Loucy (cell line): Measurements from ENCODE around the gene TRAPPC13.

Experiments
- H2AFZ ChIP-seq: fragments of 200-600 bp; sonication (generic); 2 replicates; pipeline ENCODE4 v1.6.0; 2016; ENCODE audit warnings: antibody characterized with exemption, mild to moderate bottlenecking, low read length, moderate library complexity
- H3F3A ChIP-seq: fragments of 200-600 bp; 2 replicates; pipeline ENCODE4 v1.6.0; 2016; ENCODE audit warnings: antibody characterized with exemption, low read depth, mild to moderate bottlenecking
- H3K27me3 ChIP-seq: fragments of 200-600 bp; sonication (generic); 2 replicates; pipeline ENCODE4 v1.6.1; 2014; ENCODE audit warnings: low read length, mild to moderate bottlenecking; ENCODE audit not compliant: insufficient read depth, poor library complexity, severe bottlenecking
- H3K36me3 ChIP-seq: fragments of 200-600 bp; sonication (generic); 2 replicates; pipeline ENCODE4 v1.6.1; 2016; ENCODE audit warnings: low read length; ENCODE audit not compliant: insufficient read depth
- H3K4me1 ChIP-seq: fragments of 200-600 bp; sonication (generic); 2 replicates; pipeline ENCODE4 v1.5.1; 2014; ENCODE audit warnings: low read length, mild to moderate bottlenecking; ENCODE audit not compliant: insufficient read depth, poor library complexity, severe bottlenecking
- H3K4me2 ChIP-seq: fragments of 200-600 bp; sonication (generic); 2 replicates; pipeline ENCODE4 v1.6.0; 2014; ENCODE audit warnings: antibody characterized with exemption, low read length, low read depth, mild to moderate bottlenecking; ENCODE audit not compliant: poor library complexity, severe bottlenecking
- H3K4me3 ChIP-seq: fragments of 200-600 bp; sonication (generic); 2 replicates; pipeline ENCODE4 v1.5.1; 2014; ENCODE audit warnings: low read length, mild to moderate bottlenecking, mixed read lengths; ENCODE audit not compliant: poor library complexity, severe bottlenecking
- H3K79me2 ChIP-seq: fragments of 200-600 bp; sonication (generic); 2 replicates; pipeline ENCODE4 v1.6.1; 2014; ENCODE audit warnings: low read length; ENCODE audit not compliant: insufficient read depth
- H3K9ac ChIP-seq: fragments of 200-600 bp; sonication (generic); 2 replicates; pipeline ENCODE4 v1.6.0; 2014; ENCODE audit warnings: mild to moderate bottlenecking, low read depth, low read length, moderate library complexity; ENCODE audit not compliant: poor library complexity, severe bottlenecking
- H3K9me2 ChIP-seq: fragments of 200-600 bp; sonication (generic); replicated peaks from 2 replicates; pipeline ENCODE4 v1.6.1; 2016; ENCODE audit warnings: low read depth, low read length, mixed read lengths
- H3K9me3 ChIP-seq: fragments of 200-600 bp; sonication (generic); 2 replicates; pipeline ENCODE4 v1.6.1; 2014; ENCODE audit warnings: mild to moderate bottlenecking, antibody characterized with exemption, low read length, low read depth; ENCODE audit not compliant: insufficient read depth
- H4K20me1 ChIP-seq: fragments of 200-600 bp; sonication (generic); 2 replicates; pipeline ENCODE4 v1.6.0; 2014; ENCODE audit warnings: antibody characterized with exemption, low read length, mild to moderate bottlenecking; ENCODE audit not compliant: insufficient read depth, poor library complexity, severe bottlenecking
- CTCF ChIP-seq: fragments of 200-600 bp; sonication (generic); conservative IDR thresholded peaks from 2 replicates; pipeline ENCODE4 v1.5.1; 2014; ENCODE audit warnings: mild to moderate bottlenecking, antibody characterized with exemption, low read length
- EZH2phosphoT487 ChIP-seq: fragments of 200-600 bp; IDR thresholded peaks from 2 replicates; pipeline ENCODE4 v1.6.1; 2018; ENCODE audit warnings: antibody characterized with exemption, mild to moderate bottlenecking, moderate library complexity, borderline replicate concordance

The TRAPPC13 gene

GRCh38 chr5:65702036-65702435 is 77.2 kb downstream of the TRAPPC13 start:
- Histone ChIP-seq H3K9ac (no peak overlapping the region), H3K27me3 (no peaks in the 10 kb centered on the region), H3K4me3 (no peak overlapping the region), H3K4me1 (peaks cover 11% of the 10 kb centered on the region), H3K36me3 (0 out of 2 replicates have a peak, but pooled peaks cover 5% of the 10 kb centered on the region), H3K79me2 (no peaks in the 10 kb centered on the region), H3F3A (no peaks in the 10 kb centered on the region), H3K4me2 (no peak overlapping the region), H3K9me2 (no peaks in the 10 kb centered on the region), H3K9me3 (no peaks in the 10 kb centered on the region), H4K20me1 (no peaks in the 10 kb centered on the region), H2AFZ (no peak overlapping the region)
- TF ChIP-seq CTCF (no peak), EZH2phosphoT487 (no peak)

- no peaks in the 10 kb centered on the region for H3K9me3 ChIP-seq
- no peaks in the 10 kb centered on the region for H3K4me1 ChIP-seq
- H3K9me2 ChIP-seq = no peaks in the 10 kb centered on the region
- H3K36me3 ChIP-seq = 0 out of 2 replicates have a peak, but pooled peaks cover 5% of the 10 kb centered on the region
- H2AFZ ChIP-seq = no peak overlapping the region
- no peaks in the 10 kb centered on the region for H4K20me1 ChIP-seq
- no peak overlapping the region for H3K9ac ChIP-seq
- H3K79me2 ChIP-seq = no peaks in the 10 kb centered on the region
- H3K4me2 ChIP-seq = no peak overlapping the region
- TF ChIP-seq EZH2phosphoT487 (no peak), CTCF (no peak)
- H3K4me3 ChIP-seq = no peak overlapping the region
- no peaks in the 10 kb centered on the region for H3K27me3 ChIP-seq
- no peaks in the 10 kb centered on the region for H3F3A ChIP-seq
These were observed 79.9 kb downstream of the TRAPPC13 start for GRCh38 chr5:65704621-65705239.

- no peak for TF ChIP-seq CTCF
- no peak for TF ChIP-seq EZH2phosphoT487
These were observed 82.8 kb downstream of the TRAPPC13 start for GRCh38 chr5:65707663-65708062.

More at GRCh38 chr5:65707663-65708062, 82.8 kb downstream of the TRAPPC13 start:
- Histone ChIP-seq H3F3A (no peaks in the 10 kb centered on the region), H3K79me2 (no peaks in the 10 kb centered on the region), H3K9me2 (no peaks in the 10 kb centered on the region), H4K20me1 (no peaks in the 10 kb centered on the region), H3K9ac (no peak overlapping the region), H2AFZ (no peak overlapping the region), H3K9me3 (no peaks in the 10 kb centered on the region), H3K4me1 (no peaks in the 10 kb centered on the region), H3K36me3 (0 out of 2 replicates have a peak, but pooled peaks cover 5% of the 10 kb centered on the region), H3K4me2 (no peak overlapping the region), H3K27me3 (no peaks in the 10 kb centered on the region), H3K4me3 (no peak overlapping the region)
